Coronary artery (tissue), 2 donors: ENCODE data around the gene C17orf67.

ENCODE experiments used
- DNase-seq: peaks from one replicate; pipeline ENCODE4 v3.0.0-alpha.2; 2017; ENCODE audit warnings: low spot score
- H3K27ac ChIP-seq, 2 donors: fragments of 200-600 bp; sonication (generic); one replicate each; pipeline ENCODE4 v1.5.1; 2016 to 2019
- H3K4me3 ChIP-seq: fragments of 200-600 bp; sonication (generic); 2 replicates; pipeline ENCODE4 v1.5.1; 2016; ENCODE audit warnings: mild to moderate bottlenecking, moderate library complexity
- TF ChIP-seq, protein P1 (sequence below): fragments of 200-600 bp; sonication (generic); IDR thresholded peaks from one replicate; pipeline ENCODE4 v1.5.1; 2019; ENCODE audit warnings: antibody characterized with exemption

The C17orf67 gene

DNA sequence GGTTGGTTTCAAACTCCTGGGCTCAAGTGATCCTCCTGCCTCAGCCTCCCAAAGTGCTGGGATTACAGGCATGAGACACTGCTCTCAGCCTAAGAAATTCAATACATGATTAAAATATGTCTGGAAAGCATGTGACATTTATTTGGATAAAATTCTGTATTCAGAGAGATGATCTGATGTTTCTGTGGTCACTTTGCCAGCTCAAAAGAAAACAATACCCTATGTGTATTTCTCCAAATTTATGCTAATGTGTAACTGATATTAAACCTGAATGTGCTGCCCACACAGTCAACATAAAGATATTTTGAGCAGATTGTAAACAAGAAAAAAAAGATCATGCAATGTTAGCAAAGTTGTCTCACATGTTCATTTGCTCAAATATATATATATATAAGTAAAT lies 16.7 kb downstream of the C17orf67 start:
- TF ChIP-seq, protein P1, sequence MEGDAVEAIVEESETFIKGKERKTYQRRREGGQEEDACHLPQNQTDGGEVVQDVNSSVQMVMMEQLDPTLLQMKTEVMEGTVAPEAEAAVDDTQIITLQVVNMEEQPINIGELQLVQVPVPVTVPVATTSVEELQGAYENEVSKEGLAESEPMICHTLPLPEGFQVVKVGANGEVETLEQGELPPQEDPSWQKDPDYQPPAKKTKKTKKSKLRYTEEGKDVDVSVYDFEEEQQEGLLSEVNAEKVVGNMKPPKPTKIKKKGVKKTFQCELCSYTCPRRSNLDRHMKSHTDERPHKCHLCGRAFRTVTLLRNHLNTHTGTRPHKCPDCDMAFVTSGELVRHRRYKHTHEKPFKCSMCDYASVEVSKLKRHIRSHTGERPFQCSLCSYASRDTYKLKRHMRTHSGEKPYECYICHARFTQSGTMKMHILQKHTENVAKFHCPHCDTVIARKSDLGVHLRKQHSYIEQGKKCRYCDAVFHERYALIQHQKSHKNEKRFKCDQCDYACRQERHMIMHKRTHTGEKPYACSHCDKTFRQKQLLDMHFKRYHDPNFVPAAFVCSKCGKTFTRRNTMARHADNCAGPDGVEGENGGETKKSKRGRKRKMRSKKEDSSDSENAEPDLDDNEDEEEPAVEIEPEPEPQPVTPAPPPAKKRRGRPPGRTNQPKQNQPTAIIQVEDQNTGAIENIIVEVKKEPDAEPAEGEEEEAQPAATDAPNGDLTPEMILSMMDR, result no peak
- DNase-seq, result no peak
- H3K4me3 ChIP-seq, result no peak overlapping the region
- no peak overlapping the region for H3K27ac ChIP-seq

DNA sequence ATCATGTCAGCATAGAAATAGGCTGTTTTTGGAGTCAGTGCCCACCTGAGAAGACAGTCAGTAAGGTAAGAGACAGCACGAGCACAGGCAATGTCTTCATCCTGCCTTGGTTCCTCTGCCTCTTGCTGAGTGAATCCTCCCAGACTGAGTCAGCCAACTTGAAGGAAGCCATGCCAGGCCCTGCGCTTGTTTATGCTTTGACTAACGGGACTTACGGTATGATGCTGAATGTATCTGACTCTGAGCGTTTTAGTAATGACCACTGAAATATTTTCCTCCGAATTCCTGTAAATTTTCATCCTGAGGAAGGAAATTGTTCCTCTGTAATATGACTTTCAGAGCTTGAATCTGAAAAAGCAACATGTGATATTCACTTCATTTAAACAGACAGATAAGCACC lies 18.0 kb downstream of the C17orf67 start:
- H3K4me3 ChIP-seq, result no peak overlapping the region
- TF ChIP-seq, protein P1, result no peak
- no peak overlapping the region for H3K27ac ChIP-seq
- DNase-seq, result no peak

DNA sequence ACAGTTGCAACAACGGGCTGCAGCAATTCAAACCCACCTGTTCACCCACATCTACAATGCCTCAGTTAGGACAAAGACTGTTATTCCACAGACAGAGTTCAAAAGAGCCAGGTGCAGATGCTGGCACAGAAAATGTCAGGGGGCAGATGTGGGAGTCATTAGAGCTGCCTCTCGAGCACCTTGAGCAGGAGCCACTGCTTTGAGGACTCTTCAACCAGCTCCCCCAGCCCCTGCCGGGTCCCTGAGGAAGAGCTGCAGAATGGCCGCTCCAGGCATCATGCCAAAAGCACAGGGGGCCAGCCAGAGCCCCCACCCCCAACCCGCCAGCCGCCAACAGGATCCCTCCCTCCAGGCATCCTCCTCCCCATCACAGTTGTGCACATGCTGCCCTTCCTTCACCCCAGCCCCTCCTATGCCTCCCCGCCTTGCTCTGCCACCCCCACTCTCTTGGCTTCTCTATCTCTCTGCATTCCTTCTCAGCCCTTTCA lies 20.8 kb downstream of the C17orf67 start:
- TF ChIP-seq, protein P1, result no peak
- H3K4me3 ChIP-seq, result no peak overlapping the region
- H3K27ac ChIP-seq, result no peak overlapping the region
- no peak for DNase-seq

DNA sequence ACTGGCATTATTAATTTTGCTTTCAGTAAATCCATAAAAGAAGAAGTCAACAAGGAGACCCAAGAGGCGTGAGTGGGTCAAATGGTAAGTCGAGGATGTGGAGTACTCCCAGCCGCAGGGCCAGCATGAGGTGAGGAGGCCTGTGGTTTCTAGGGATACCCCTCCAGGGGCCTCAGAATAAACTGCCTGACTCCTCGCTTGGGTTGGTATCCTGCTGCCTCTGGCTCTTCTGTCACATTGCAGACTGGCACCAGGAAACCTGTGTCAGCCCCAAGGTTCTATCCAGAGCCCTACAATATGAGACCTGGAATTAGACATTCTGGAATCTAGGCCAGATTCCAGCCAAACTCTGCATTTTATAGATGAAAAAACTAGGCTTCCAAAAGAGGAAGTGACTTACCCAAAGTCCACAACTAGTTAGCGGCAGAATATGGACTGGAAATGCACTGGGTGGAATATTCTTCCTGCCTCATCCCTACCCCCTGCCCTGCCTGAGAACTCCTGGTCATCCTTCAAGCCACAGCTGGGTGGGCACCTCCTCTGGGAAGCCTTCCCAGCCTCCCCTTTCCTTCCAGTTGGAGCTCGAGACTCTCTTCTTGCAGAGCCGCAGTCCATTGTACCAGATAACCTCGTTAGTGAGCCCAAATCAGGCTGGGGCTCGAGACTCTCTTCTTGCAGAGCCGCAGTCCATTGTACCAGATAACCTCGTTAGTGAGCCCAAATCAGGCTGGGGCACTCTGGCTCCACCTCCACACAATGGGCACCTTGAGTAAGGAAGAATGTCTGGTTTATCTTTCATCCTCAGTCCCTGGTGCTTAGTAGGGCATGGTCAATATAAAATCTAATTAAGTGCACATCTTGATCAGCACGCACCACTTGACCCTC lies 22.6 kb downstream of the C17orf67 start:
- no peak for DNase-seq
- TF ChIP-seq, protein P1, result no peak
- H3K27ac ChIP-seq, result no peak overlapping the region

DNA sequence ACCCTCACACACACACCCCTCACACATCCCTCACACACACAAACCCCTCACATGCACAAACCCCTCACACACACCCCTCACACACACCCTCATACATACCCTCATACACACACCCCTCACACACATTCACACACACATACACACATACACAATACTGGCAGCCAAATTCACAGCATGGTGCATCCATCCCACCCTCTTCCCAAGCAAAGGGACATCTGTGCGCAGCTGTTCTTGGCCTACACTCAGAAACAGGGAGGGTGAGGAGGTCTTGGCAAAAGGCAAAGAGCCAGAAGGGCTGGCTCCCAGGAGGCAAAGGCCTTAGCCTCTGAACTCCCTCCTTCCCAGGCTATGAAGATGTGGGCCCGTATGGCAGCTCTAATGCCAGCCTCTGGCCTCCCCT lies 23.4 kb downstream of the C17orf67 start:
- no peak overlapping the region for H3K4me3 ChIP-seq
- TF ChIP-seq, protein P1, result no peak
- no peak overlapping the region for H3K27ac ChIP-seq
- DNase-seq, result no peak

More for the DNA sequence above, 22.6 kb downstream of the C17orf67 start:
- no peak overlapping the region for H3K4me3 ChIP-seq

DNA sequence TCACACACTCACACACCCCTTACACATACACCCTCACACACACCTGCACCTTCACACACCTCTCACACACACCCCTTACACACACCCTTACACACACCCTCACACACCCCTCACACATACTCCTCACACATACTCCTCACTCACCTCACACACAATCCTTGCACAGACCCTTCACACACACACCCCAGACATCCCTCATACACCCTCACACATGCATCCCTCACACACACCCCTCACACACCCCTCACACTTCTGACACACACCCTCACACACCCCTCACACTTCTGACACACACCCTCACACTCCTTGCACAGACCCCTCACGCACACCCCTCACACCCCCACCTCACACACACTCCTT lies 23.9 kb downstream of the C17orf67 start:
- TF ChIP-seq, protein P1, result no peak
- DNase-seq, result no peak
- Histone ChIP-seq H3K27ac (no peak overlapping the region), H3K4me3 (no peak overlapping the region)
